Memory B cell (primary cell): ENCODE results near the gene TOX3.

Experiments used
- ATAC-seq: fragments of 150-1000 bp; cut with Tn5 transposase; 2 replicates; pipeline ENCODE4 v1.10.0; 2021; ENCODE audit warnings: low read depth, mild to moderate bottlenecking, moderate library complexity
- DNase-seq, 2 donors: peaks; one replicate each; pipeline ENCODE4 v3.0.0; 2022; ENCODE audit warnings: low spot score in 2 of 2
- H3K27ac Mint-ChIP-seq: one replicate; pipeline ENCODE4 v1.8.0; 2022; ENCODE audit warnings: mild to moderate bottlenecking, moderate library complexity, mixed read lengths
- H3K27me3 Mint-ChIP-seq: one replicate; pipeline ENCODE4 v1.8.0; 2022; ENCODE audit warnings: mixed read lengths
- H3K36me3 Mint-ChIP-seq: one replicate; pipeline ENCODE4 v1.8.0; 2022; ENCODE audit warnings: mild to moderate bottlenecking, mixed read lengths
- H3K4me1 Mint-ChIP-seq: one replicate; pipeline ENCODE4 v1.8.0; 2022; ENCODE audit warnings: mixed read lengths
- H3K4me3 Mint-ChIP-seq: one replicate; pipeline ENCODE4 v1.8.0; 2022; ENCODE audit warnings: mild to moderate bottlenecking, moderate library complexity, mixed read lengths
- H3K9me3 Mint-ChIP-seq: one replicate; pipeline ENCODE4 v1.8.0; 2022; ENCODE audit warnings: mixed read lengths

Gene TOX3

DNA sequence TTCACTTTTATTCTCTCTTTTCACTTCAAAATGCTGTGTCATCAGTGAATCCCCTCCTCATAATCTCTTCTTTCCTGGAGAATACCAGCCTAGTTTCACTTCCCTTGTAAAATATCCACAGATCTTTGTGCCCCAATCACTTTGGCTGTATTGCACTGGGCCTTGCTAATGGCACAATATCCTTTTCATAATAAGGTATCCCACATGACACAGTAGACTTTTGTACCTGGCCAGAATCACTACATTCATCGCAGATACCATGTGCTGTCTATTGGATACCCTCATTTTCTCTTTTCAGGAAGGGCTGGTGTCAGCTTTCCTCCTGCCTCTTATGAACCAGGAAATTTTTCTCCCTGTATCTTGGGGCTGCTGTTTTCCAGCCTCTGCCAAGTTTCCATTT is 25.7 kb upstream of the TOX3 start:
- DNase-seq (no peak), ATAC-seq (no peak)
- Mint-ChIP-seq H3K9me3 (peaks cover 9% of the 10 kb centered on the region), H3K36me3 (no peaks in the 10 kb centered on the region), H3K27ac (no peak overlapping the region), H3K4me3 (no peak overlapping the region), H3K27me3 (peaks cover 2% of the 10 kb centered on the region), H3K4me1 (no peaks in the 10 kb centered on the region)

DNA sequence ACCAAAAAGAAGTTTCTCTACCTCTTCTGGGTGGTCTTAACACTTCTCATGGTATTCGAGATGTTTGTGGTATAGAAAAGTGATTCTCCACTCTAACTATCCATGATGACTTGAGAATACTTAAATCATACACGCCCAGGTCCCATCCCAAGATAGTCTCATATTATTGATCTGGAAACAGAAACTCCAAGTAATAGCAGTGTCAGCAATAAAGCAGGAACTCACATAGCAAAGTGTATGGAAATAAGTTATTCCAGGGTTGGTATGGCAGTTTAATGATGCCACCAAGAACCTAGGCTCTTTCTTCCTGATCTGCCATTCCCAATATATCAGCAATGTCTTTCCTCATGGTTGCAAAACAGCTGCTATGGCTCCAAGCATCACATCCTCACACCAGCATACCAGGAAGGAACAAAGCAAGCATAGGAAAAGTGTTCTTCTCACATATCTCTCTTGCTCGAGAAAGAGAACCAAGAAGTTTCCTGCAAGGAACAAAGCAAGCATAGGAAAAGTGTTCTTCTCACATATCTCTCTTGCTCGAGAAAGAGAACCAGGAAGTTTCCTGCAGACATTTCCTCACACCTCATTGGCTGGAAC is 23.6 kb upstream of the TOX3 start:
- peaks cover 13% of the 10 kb centered on the region for H3K9me3 Mint-ChIP-seq
- no peaks in the 10 kb centered on the region for H3K4me1 Mint-ChIP-seq
- no peak for ATAC-seq
- H3K27me3 Mint-ChIP-seq: no peaks in the 10 kb centered on the region
- no peak overlapping the region for H3K27ac Mint-ChIP-seq
- no peak for DNase-seq
- H3K36me3 Mint-ChIP-seq: no peaks in the 10 kb centered on the region
- H3K4me3 Mint-ChIP-seq: no peak overlapping the region

DNA sequence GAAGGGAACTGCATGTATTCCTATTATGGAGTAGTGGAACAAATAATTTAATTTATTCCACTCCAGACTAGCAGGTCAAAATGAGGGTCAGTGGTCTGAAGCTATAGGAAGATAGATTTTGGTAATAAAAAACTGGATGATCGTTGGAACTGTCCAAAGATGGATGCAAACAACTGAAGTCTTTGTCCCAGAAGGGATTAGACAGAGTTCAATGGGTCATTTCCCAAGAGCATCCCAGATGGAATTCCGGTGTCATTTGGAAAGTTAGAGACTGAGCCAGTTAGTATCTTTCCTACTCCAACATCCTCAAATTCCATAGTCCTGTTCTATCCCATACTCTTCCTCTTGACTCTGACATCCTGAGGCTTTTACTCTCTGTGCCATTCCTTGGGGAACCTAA is 22.8 kb upstream of the TOX3 start:
- peaks cover 13% of the 10 kb centered on the region for H3K9me3 Mint-ChIP-seq
- no peak overlapping the region for H3K4me3 Mint-ChIP-seq
- no peaks in the 10 kb centered on the region for H3K36me3 Mint-ChIP-seq
- no peaks in the 10 kb centered on the region for H3K27me3 Mint-ChIP-seq
- no peak overlapping the region for H3K27ac Mint-ChIP-seq
- no peaks in the 10 kb centered on the region for H3K4me1 Mint-ChIP-seq
- no peak for ATAC-seq
- no peak for DNase-seq

DNA sequence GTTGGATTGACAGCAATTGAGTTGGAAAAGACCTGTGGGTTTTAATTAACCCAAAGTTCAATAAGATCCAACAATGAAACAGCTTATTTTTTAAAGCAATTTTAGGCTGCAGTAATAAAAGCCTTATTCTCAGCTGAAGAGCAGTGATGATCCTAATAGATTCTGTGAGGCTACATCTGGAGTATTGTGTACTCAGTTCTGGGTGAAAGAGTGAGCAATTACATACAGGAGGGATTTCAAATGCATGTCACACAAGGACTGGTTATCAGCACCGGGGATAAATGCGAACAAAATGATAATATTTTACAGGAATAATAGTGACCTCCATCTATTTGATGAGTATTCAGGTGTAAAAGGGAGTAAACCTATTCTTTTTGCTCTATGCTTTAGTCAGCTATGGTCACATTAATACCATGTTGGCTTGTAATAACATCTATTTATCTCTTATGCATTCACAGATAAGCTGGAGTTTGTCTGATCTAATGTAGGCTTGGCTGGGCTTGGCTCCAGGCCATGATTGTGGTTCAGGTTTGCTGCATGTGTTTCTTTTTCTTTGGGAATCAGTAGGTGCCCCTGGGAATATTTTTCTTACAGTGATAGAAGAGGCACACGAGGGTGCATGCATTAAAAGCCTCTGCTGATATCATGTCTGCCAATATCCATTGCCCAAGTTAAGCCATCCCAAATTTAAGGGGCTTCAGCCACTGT is 22.2 kb upstream of the TOX3 start:
- Mint-ChIP-seq H3K36me3 (no peaks in the 10 kb centered on the region), H3K27me3 (no peaks in the 10 kb centered on the region), H3K9me3 (peaks cover 13% of the 10 kb centered on the region), H3K4me1 (no peaks in the 10 kb centered on the region), H3K4me3 (no peak overlapping the region), H3K27ac (no peak overlapping the region)
- ATAC-seq: no peak
- no peak for DNase-seq

DNA sequence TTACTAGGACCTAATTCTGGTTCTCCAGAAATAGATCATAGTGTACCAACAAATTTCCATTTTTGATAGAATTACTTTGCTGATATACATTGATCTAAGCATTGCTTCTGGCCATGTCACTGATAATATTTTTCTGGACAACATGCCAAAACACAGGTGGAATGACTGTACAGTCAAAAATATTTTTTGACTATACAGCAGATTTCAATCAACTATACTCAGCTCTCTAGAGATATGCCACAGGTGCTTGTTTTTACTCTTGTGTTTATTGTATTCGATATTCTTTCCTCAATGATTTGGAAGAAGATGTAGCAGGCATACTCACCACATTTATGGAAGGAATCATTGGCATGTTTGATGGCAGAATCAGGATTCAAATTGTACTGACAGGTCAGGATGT is 21.6 kb upstream of the TOX3 start:
- no peak for ATAC-seq
- H3K9me3 Mint-ChIP-seq: peaks cover 13% of the 10 kb centered on the region
- H3K36me3 Mint-ChIP-seq: no peaks in the 10 kb centered on the region
- no peaks in the 10 kb centered on the region for H3K4me1 Mint-ChIP-seq
- DNase-seq: no peak
- no peaks in the 10 kb centered on the region for H3K27me3 Mint-ChIP-seq
- no peak overlapping the region for H3K27ac Mint-ChIP-seq
- H3K4me3 Mint-ChIP-seq: no peak overlapping the region

DNA sequence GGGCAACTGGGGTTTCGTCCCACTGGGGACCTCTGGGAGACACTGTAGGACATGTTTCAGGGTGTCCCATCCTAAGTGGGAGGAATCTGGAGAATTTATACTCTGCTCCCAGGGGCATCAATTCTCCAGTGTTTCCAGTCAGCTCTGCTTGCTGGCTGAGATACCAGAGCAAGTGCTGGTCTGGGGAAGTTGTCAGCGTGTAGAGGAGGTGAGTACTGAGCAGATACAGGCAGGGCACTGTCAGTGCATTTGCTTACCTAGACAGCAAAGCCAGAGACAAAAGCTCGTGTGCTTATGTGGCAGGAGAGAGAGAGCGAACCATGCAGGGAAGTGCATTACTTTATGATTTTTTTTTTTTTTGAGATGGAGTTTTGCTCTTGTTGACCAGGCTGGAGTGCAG is 20.2 kb upstream of the TOX3 start:
- Mint-ChIP-seq H3K4me3 (no peak overlapping the region), H3K27me3 (no peaks in the 10 kb centered on the region), H3K4me1 (no peaks in the 10 kb centered on the region), H3K36me3 (no peaks in the 10 kb centered on the region), H3K9me3 (peaks cover 12% of the 10 kb centered on the region), H3K27ac (no peak overlapping the region)
- ATAC-seq (no peak), DNase-seq (no peak)

DNA sequence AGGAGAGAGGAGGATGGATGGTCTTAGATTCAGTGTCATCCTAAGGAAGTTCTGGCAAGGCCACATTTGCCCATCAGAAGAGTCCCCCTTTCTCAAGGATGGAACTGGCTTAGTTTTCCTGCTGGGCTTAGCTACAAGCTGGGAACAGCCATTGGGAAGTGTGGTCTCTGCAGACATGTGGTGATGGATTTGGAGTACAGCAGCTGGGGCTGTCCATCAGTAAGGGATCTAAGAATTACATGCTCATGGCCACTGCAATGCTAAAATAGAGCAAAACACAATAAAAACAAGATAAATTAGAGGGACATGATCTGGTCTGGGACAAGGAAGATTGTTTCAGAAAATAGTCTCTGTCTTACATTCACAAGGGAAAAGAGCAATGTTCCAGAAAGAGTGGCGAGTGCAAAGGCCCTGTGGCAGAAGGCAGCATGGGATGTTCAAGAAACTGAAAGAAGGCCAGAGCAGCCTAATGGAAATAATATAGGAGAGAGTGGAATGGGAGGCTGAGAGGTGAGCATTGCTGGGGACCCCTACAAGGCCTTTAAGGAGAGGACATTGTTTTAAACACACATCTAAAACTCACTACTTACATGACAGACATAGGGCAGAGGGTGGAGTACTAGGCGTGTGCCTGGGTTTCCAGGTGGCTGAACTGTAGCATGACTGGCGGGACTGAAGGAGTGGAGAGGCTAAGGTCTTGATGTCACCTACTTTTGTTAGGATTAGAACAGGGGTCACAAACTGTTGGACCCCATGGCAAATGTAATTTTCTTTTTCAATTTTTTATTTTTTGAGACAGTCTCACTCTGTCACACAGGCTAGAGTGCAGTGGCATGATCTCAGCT is 17.0 kb upstream of the TOX3 start:
- Mint-ChIP-seq H3K4me3 (no peak overlapping the region), H3K27me3 (no peaks in the 10 kb centered on the region), H3K4me1 (no peaks in the 10 kb centered on the region), H3K36me3 (no peaks in the 10 kb centered on the region), H3K9me3 (peaks cover 5% of the 10 kb centered on the region), H3K27ac (no peak overlapping the region)
- DNase-seq (no peak), ATAC-seq (no peak)

DNA sequence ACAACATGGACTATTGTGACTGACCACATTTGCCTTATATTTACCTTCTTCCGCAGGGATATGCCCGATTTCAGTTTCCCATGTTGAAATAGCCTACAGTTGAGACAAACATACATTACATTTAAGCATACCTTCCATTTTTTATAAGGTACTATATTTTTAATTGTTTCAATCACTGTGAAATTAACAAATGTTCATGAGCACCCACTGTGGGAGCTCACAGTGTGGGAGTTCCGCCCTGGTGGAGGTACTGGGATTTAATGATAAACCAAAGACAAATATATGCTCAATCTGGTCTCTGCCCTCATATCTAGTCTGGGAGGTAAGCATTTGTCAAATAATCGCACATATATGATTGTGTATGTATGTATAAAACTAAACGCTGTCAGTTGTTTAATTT is 15.8 kb upstream of the TOX3 start:
- H3K36me3 Mint-ChIP-seq: no peaks in the 10 kb centered on the region
- DNase-seq (no peak), ATAC-seq (no peak)
- no peak overlapping the region for H3K27ac Mint-ChIP-seq
- H3K27me3 Mint-ChIP-seq: no peaks in the 10 kb centered on the region
- H3K9me3 Mint-ChIP-seq: peaks cover 5% of the 10 kb centered on the region
- no peak overlapping the region for H3K4me3 Mint-ChIP-seq
- H3K4me1 Mint-ChIP-seq: no peaks in the 10 kb centered on the region

DNA sequence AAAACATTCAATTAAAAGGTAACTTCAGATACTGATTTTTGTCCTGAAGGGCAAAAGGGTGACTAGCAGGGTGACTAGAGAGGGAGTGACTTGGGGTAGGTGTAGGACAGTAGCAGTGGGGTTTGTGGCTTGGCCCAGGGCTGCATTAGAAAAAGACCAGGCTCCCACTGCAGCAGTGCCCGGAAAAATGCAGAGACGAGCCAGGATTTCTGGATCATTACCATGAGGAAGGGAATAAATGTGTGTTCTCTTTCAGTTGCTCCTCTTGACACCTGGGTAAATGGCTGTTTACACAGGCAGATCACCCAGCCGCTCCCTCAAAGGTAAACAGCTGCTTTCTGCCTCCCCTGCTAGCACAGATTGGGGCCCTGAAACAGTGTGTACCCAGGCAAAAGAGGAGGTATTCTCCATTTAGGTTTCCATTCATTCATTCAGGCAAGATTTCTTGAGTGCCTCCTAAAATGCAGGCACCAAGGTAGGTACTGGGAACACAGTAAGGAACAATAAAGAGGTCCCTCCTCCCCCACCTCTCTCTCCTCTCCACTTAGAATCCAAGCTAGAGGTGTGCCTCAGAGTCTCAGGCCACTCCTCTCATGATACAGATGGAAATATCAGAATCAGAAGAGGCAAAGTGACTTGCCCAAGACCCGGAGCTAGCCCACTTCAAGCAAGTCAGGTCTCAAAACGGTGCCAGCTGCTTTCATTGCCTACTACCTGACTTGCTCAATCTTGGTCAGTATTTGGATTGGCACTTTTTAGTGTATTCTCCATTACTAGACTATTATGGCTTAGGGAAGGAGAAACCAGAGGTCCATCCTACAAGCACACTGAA is 15.2 kb upstream of the TOX3 start:
- DNase-seq: no peak
- Mint-ChIP-seq H3K4me3 (no peak overlapping the region), H3K36me3 (no peaks in the 10 kb centered on the region), H3K4me1 (no peaks in the 10 kb centered on the region), H3K9me3 (peaks cover 5% of the 10 kb centered on the region), H3K27ac (no peak overlapping the region), H3K27me3 (no peaks in the 10 kb centered on the region)
- no peak for ATAC-seq

DNA sequence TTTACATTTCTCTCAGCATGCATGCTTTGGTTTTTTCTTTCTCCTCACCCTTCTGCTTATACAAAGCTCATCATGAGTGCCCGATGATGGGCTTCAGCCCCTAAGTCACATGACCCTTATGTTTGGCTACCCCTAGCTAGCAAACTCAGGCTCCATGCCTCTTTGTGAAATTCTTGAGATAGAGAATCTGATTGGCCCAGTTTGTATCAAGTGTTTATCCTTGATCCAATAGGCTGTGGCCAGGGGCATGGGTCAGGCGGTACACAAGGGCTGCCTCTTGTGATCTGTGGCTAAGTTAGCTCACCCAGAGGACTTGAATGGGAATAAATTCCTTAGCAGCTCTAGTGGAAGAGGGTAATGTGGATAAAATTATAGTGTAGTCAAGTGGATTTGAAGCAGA is 11.5 kb upstream of the TOX3 start:
- Mint-ChIP-seq H3K4me1 (no peaks in the 10 kb centered on the region), H3K27ac (no peak overlapping the region), H3K4me3 (no peak overlapping the region), H3K36me3 (no peaks in the 10 kb centered on the region), H3K27me3 (no peaks in the 10 kb centered on the region), H3K9me3 (peaks cover 8% of the 10 kb centered on the region)
- no peak for ATAC-seq
- no peak for DNase-seq

DNA sequence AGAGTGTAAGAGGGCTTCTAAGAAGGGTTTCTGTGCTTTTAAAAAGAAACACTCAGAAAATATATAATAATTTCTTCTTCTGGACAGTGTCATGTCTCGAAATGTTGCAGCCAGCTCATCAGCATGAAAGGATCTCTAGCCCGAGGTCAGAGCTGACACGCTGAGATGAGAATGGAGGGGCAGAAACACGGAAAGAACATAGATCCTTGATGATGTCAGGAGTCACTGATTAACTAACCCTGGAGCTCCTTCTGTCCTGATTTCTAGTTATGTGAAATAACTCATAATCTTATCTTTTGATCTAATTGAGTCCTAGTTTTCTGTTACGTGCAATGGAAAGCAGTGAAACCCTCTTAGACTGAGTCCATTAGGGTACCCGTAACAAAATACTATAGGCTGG is 10.3 kb upstream of the TOX3 start:
- ATAC-seq (no peak), DNase-seq (no peak)
- Mint-ChIP-seq H3K27me3 (no peaks in the 10 kb centered on the region), H3K4me1 (no peaks in the 10 kb centered on the region), H3K36me3 (no peaks in the 10 kb centered on the region), H3K9me3 (peaks cover 8% of the 10 kb centered on the region), H3K4me3 (no peak overlapping the region), H3K27ac (no peak overlapping the region)

DNA sequence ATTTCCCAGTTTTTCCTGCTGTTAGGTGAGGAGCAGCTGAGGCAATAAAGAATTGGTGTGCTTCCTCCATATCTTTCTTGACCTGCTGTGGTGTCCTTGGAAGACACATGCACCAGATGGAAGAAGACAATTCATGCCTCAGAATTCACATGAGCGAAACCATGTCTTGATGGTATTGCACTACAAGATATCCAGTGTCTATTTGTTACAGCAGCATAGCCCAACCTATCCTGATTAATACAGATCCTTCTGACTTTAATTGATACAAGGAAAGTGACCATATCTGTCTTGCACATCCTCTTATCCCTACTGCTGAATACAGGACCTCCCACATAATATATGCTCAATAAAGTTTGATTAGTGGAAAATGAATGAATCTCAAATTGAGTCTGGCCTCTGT is 9.1 kb upstream of the TOX3 start:
- no peak overlapping the region for H3K4me3 Mint-ChIP-seq
- H3K4me1 Mint-ChIP-seq: no peaks in the 10 kb centered on the region
- H3K9me3 Mint-ChIP-seq: peaks cover 7% of the 10 kb centered on the region
- peaks cover 1% of the 10 kb centered on the region for H3K27me3 Mint-ChIP-seq
- DNase-seq (no peak), ATAC-seq (no peak)
- no peak overlapping the region for H3K27ac Mint-ChIP-seq
- H3K36me3 Mint-ChIP-seq: no peaks in the 10 kb centered on the region

DNA sequence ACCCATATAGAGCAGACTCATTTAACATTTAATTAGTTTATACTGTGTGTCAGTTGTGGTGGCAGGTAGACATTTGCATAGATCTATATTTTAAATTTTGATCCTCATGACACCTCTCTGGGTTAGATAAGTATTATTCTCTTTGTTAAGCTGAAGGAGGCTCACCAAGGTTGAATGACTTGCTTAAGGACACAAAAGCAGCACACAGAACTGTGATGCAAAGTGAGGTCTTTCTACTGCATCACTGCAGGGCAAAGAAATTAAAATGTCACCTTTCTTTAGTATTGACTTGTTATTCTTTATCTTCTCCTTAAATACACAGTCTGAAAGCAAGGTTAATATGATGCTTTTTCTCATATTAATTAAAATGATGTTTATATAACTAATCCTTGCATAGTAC is 8.6 kb upstream of the TOX3 start:
- Mint-ChIP-seq H3K36me3 (no peaks in the 10 kb centered on the region), H3K4me3 (no peak overlapping the region), H3K9me3 (peaks cover 7% of the 10 kb centered on the region), H3K27ac (no peak overlapping the region), H3K4me1 (no peaks in the 10 kb centered on the region), H3K27me3 (peaks cover 3% of the 10 kb centered on the region)
- ATAC-seq: no peak
- DNase-seq: no peak

DNA sequence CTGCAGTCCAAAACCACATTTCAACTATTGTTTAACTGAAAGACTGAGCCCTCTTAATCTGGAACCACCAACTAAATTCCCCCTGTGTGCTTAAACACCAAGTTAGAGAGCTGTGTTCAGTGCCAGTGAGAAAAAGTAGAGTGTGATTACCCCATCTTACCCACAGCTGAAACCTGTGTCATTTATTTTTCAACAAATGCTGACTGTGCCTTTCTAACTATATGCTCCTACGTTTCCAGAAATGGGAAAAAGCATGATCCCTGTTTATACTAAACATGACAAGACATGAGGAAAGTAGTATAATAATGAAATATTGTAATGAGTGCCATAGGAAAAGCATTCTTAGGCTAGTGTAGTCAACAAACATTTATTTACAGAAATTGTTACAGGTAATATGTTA is 7.4 kb upstream of the TOX3 start:
- H3K9me3 Mint-ChIP-seq: peaks cover 7% of the 10 kb centered on the region
- H3K36me3 Mint-ChIP-seq: no peaks in the 10 kb centered on the region
- no peaks in the 10 kb centered on the region for H3K4me1 Mint-ChIP-seq
- H3K27me3 Mint-ChIP-seq: peaks cover 3% of the 10 kb centered on the region
- ATAC-seq (no peak), DNase-seq (no peak)
- H3K4me3 Mint-ChIP-seq: no peak overlapping the region
- H3K27ac Mint-ChIP-seq: no peak overlapping the region
